ENCODE results near the gene TXNDC17.
"Not testable (repeated sequence)": the region's sequence is repeated elsewhere in the genome, so short reads cannot be mapped to it uniquely, and the experiment has no call there.

- not testable (repeated sequence) for TF ChIP-seq YY1 (IDR thresholded peaks at IDR 0.05; ENCODE audit: insufficient read depth, insufficient read length); ZNF274 (IDR thresholded peaks at IDR 0.05; ENCODE audit: low read depth, low read length); SUZ12 (IDR thresholded peaks at IDR 0.05; ENCODE audit: extremely low read depth, insufficient read depth, insufficient read length)
Observed at GRCh38 chr17:6656797-6657632, 16.2 kb downstream of the TXNDC17 start.

Data from NT2/D1 (cell line).